ENCODE measurements around the gene MLPH.

Gene MLPH

DNA sequence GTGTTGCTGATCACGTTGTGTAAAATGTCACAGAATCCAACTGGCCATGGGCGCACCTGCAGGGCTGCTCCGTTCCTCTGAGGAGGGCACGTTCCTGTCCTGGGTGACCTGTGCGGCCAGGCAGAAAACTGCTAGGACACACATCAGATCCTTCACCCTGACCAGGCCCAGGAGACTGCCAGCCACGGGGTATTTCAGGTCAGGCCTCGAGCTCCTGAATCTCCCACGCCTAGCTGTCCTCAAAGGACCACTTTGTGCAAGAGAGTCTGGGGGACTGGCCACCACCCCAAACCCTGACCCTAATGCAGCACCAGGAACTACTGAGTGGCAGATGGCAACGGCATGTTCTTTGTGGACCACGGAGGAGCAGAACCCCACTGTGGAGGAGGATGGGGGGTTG, 90.4 kb downstream of the MLPH start:
- H3K4me3 ChIP-seq (ENCODE audit: low read depth, low read length): no peak overlapping the region
- no peak for DNase-seq (ENCODE audit: low read depth)
- TF ChIP-seq, protein P1, sequence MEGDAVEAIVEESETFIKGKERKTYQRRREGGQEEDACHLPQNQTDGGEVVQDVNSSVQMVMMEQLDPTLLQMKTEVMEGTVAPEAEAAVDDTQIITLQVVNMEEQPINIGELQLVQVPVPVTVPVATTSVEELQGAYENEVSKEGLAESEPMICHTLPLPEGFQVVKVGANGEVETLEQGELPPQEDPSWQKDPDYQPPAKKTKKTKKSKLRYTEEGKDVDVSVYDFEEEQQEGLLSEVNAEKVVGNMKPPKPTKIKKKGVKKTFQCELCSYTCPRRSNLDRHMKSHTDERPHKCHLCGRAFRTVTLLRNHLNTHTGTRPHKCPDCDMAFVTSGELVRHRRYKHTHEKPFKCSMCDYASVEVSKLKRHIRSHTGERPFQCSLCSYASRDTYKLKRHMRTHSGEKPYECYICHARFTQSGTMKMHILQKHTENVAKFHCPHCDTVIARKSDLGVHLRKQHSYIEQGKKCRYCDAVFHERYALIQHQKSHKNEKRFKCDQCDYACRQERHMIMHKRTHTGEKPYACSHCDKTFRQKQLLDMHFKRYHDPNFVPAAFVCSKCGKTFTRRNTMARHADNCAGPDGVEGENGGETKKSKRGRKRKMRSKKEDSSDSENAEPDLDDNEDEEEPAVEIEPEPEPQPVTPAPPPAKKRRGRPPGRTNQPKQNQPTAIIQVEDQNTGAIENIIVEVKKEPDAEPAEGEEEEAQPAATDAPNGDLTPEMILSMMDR (IDR thresholded peaks at IDR 0.05; ENCODE audit: control insufficient read depth, extremely low read depth, insufficient read depth): no peak

DNA sequence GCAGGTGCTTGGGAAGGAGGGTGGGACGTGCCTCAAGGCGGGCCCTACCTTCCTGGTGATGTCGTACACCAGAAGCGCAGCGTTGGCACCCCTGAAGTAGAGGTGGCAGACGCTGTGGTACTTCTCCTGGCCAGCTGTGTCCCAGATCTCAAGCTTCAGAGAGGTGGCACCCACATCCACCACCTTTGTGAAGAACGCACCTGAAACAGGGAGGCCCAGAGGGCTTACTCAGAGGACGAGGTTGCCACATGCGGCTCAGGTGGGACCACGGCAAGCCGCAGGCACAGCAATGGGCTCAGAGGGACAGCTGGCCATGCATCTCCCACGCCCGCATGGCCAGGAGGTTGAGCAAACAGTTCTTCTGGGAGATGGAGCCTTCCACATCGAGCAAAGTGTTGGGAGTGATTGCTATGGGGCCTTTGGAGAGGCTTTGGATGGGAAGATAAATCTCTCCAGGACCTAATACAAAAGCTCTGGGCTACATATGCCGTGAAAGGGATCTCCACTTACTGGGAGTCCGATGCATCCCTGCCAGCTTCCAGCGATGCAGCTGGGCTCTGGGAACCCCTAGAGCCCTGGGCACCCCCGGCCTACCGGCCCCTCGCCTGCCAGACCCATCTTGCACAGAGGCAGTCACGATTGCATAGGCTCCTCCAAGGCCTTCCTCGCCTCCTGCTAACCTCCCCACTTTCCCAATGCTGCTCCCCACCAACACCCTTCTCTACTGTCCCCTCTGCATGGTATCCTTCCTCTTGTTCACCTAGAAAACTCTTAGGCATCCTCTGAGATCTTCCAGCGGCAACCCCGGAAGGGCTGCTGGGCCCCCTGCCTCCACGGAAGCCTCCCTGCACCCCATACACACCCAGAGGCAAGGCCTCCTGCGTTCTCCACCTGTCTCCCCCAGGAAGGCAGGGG, 91.2 kb downstream of the MLPH start:
- no peak for DNase-seq (ENCODE audit: low read depth)
- no peak overlapping the region for H3K4me3 ChIP-seq (ENCODE audit: low read depth, low read length)
- TF ChIP-seq, protein P1 (IDR thresholded peaks at IDR 0.05; ENCODE audit: control insufficient read depth, extremely low read depth, insufficient read depth): no peak

DNA sequence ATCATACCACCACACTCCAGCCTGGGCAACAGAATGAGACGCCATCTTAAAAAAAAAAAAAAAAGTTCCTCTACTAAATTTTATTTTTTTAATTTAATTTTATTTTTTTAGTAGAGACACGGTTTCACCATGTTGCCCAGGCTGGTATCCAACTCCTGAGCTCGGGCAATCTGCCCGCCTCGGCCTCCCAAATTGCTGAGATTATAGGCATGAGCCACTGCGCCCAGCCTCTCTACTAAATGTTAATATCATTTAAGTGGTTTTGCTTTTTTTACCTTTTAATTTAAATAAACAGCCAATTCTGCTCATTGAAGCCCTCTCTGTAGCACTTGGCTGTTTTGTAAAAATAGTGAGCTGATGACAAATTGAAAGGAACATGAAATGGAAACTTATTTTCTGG, 94.3 kb downstream of the MLPH start:
- TF ChIP-seq, protein P1 (IDR thresholded peaks at IDR 0.05; ENCODE audit: control insufficient read depth, extremely low read depth, insufficient read depth): no peak
- no peak overlapping the region for H3K4me3 ChIP-seq (ENCODE audit: low read depth, low read length)
- no peak for DNase-seq (ENCODE audit: low read depth)

DNA sequence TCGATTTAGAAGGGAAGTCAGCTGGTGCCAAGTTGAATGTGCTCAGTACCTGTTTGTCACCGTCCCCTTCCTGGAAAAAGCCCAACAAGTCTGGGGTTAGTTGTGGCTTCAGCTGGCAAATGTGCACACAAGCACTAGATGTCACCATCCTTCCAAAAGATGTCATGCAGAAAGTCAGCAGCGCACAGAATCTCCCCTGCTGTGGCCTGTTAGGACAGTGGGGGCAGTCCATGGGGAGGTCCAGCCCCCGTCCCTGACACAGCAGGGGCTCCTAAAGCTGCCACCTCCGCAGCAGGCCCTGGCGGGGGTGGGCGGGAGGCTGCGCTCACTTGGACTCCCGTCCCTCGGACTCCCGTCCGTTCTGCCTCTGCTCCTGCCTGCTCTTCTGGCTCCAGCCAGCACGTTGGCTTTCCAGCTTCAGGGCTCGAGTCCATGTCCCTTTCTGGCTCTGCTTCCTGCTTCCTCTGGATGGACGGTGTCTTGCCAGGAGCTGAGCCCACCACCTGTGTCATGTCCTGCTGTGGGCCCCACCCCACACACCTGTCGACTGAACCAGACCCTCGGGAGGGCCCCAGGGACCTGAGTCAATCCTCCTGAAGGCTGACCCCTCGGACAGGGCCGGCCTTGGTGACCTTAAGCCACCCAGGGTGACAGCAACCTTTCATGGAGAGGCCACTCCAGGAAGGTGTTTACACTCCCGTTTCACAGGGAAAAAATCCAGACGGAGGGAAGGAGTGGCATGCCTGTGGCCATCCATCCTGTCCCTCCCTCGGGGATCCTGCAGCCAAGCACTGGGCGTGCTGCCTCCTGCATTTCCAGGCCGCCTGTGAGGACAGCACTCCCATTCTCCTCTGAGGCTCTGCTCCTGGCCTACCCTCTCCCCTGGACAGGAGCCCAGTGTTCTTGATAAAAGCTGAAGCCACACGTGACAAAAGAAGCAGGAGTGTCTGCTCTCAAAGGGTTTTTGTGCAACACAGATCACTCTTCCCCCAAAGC, 95.0 kb downstream of the MLPH start:
- no peak overlapping the region for H3K4me3 ChIP-seq (ENCODE audit: low read depth, low read length)
- TF ChIP-seq, protein P1 (IDR thresholded peaks at IDR 0.05; ENCODE audit: control insufficient read depth, extremely low read depth, insufficient read depth): peak; percentile 77
- peak; percentile 86 for DNase-seq (ENCODE audit: low read depth)

DNA sequence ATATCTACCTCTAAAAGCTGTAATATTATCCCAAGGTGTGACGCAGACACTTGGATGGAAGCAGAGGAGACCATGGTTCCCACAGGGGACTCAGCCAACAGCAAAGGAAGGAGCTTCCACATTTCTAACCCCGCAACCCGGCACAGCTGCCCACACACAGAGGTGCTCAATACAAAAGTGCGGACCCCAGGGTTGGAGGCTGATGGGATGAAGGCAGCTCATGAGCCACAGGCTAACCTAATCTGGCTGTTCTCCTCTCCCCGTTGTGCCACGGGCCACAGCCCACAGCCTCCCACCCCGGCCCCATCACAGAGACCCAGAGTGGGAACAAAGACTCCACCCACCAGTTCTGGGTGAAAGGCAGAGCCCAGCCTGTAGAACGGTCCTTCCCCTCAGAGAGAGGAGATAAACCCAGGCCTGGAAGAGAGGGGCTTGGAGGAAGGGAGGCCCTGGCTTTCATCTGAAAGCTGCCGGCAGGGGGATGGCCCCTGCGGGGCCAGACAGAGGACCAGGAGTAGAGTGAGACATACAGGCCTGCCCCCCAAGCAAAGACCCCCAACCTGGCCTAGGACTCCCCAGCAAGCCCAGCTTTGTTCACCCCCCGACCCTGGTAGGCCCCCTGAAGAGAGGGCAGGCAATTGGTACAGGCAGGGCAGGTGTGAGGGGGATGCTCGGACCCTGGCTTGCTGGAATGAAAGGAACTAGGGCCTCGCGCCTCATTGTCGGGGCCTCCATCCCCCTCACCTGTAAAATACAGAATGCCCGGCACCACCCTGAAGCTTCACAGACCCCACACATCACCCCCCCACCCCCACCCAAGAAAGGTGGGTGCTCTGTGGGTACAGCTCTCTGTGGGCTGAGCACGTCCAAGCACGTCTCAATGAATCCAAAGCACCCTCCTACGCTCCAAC, 96.6 kb downstream of the MLPH start:
- TF ChIP-seq, protein P1 (IDR thresholded peaks at IDR 0.05; ENCODE audit: control insufficient read depth, extremely low read depth, insufficient read depth): no peak
- no peak for DNase-seq (ENCODE audit: low read depth)
- no peak overlapping the region for H3K4me3 ChIP-seq (ENCODE audit: low read depth, low read length)
